Testis (tissue), 3 donors: ENCODE results near the gene MEF2B. TPM values are rescaled to one million over a fixed set of nuclear protein-coding genes. Genes with fewer than 3 reads are reported as not detected.

Source experiments
- DNase-seq: peaks from one replicate; pipeline ENCODE4 v3.0.0-alpha.2; 2019
- H3K27ac ChIP-seq, 2 donors: fragments of 200-600 bp; sonication (generic); one replicate each; pipeline ENCODE4 v1.5.1; 2019
- H3K27me3 ChIP-seq: fragments of 200-600 bp; sonication (generic); one replicate; pipeline ENCODE4 v1.5.1; 2019
- H3K36me3 ChIP-seq: fragments of 200-600 bp; sonication (generic); one replicate; pipeline ENCODE4 v1.5.1; 2017; ENCODE audit warnings: low read depth; ENCODE audit errors: missing control alignments
- H3K4me1 ChIP-seq: fragments of 200-600 bp; sonication (generic); one replicate; pipeline ENCODE4 v1.5.1; 2019
- H3K4me3 ChIP-seq, 2 donors: fragments of 200-600 bp; sonication (generic); one replicate each; pipeline ENCODE4 v1.5.1; 2017 to 2019
- H3K9me3 ChIP-seq: fragments of 200-600 bp; sonication (generic); one replicate; pipeline ENCODE4 v1.5.1; 2017
- POLR2A ChIP-seq: fragments of 450-650 bp; IDR thresholded peaks from one replicate; pipeline ENCODE4 v1.6.1; 2017; ENCODE audit warnings: antibody characterized with exemption, mild to moderate bottlenecking, moderate library complexity
- WGBS, 2 donors: methylation state at CpG; one replicate each; pipeline ENCODE4 v1.1.5; 2018; 5-methylcytosine and 5-hydroxymethylcytosine counted together
- intact Hi-C: fragments of 100-400 bp; cut with DNase I; formaldehyde crosslinking; loops from one replicate; pipeline ENCODE4 v1.15.1; 2023; ENCODE audit warnings: low total_unique reads
- polyA plus RNA-seq: library from polyadenylated mRNA; stranded (reverse); fragments of 350-450 nt; fragmentation: Illumina TruSeq; extraction: RNeasy Lipid Tissue Mini Kit (QIAGEN cat#74804); gene quantifications from one replicate; pipeline ENCODE4 v1.2.3, GENCODE V29; 2014; ENCODE audit warnings: low read depth, low replicate concordance; ENCODE audit not compliant: insufficient read depth
- total RNA-seq, 2 donors: library from RNA; depleted of rRNA; stranded (reverse); fragments of >200 nt; gene quantifications; one replicate each; pipeline ENCODE4 v1.2.3, GENCODE V29; 2016
- TF ChIP-seq, protein P1 (sequence below), 3 experiments: fragments of 450-650 bp in 2 of 3; fragments of 200-600 bp in 1 of 3; sonication (generic) in 1 of 3; IDR thresholded peaks; one replicate each; pipeline ENCODE4 v1.5.1; 2016 to 2019; ENCODE audit warnings: antibody characterized with exemption in 3 of 3, mild to moderate bottlenecking in 2 of 3, moderate library complexity in 1 of 3

The MEF2B gene
- total and polyA plus RNA-seq, 3 donors from 2014 or later, result 3.0 to 5.7 (median 3.1) TPM

GRCh38 chr19:19191768-19192077 is 21.7 kb upstream of the MEF2B start:
- peaks cover 17% of the 10 kb centered on the region for H3K4me1 ChIP-seq
- no peaks in the 10 kb centered on the region for H3K9me3 ChIP-seq
- H3K27ac ChIP-seq, result peak overlapping the region; percentile 98 to 99
- no peaks in the 10 kb centered on the region for H3K27me3 ChIP-seq
- DNase-seq, result no peak
- 0 to 1% methylated on average over 13 to 17 of the region's 17 CpGs for WGBS, 2 donors
- H3K36me3 ChIP-seq, result no peaks in the 10 kb centered on the region
- TF ChIP-seq, protein P1, sequence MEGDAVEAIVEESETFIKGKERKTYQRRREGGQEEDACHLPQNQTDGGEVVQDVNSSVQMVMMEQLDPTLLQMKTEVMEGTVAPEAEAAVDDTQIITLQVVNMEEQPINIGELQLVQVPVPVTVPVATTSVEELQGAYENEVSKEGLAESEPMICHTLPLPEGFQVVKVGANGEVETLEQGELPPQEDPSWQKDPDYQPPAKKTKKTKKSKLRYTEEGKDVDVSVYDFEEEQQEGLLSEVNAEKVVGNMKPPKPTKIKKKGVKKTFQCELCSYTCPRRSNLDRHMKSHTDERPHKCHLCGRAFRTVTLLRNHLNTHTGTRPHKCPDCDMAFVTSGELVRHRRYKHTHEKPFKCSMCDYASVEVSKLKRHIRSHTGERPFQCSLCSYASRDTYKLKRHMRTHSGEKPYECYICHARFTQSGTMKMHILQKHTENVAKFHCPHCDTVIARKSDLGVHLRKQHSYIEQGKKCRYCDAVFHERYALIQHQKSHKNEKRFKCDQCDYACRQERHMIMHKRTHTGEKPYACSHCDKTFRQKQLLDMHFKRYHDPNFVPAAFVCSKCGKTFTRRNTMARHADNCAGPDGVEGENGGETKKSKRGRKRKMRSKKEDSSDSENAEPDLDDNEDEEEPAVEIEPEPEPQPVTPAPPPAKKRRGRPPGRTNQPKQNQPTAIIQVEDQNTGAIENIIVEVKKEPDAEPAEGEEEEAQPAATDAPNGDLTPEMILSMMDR (IDR thresholded peaks at IDR 0.05), result no peak
- TF ChIP-seq POLR2A, result no peak
- intact Hi-C loops, result no loop called here
- peak overlapping the region; percentile 66 to 86 for H3K4me3 ChIP-seq

DNA sequence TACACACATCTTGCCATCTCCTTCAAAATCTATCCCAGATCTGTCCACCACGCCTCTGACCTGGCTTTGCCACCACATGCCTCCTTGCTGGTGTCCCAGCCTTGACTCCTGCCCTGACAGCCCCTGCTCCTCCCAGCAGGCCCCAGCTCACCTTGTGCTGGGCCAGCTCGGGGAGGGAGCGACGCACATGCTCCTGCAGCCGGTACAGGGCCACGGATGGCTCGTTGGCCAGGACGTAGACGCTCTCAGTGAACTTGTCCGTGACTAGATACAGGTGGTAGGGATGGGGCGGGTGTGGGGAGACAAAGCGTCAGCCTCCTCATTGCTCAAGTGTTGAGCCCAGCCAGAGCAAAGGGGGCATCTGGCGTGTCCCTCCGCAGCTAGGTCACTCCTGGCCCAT is 16.7 kb upstream of the MEF2B start:
- Histone ChIP-seq H3K9me3 (no peaks in the 10 kb centered on the region), H3K4me3 (no peak overlapping the region), H3K27ac (no peak overlapping the region), H3K36me3 (no peaks in the 10 kb centered on the region), H3K27me3 (no peaks in the 10 kb centered on the region), H3K4me1 (peaks cover 8% of the 10 kb centered on the region)
- intact Hi-C loops, result no loop called here
- DNase-seq, result no peak
- TF ChIP-seq POLR2A, result no peak
- TF ChIP-seq, protein P1 (IDR thresholded peaks at IDR 0.05), result no peak
- 90 to 92% methylated on average over 13 to 14 of the region's 14 CpGs for WGBS, 2 donors

GRCh38 chr19:19185853-19186740 is 16.0 kb upstream of the MEF2B start:
- Histone ChIP-seq H3K4me1 (peaks cover 5% of the 10 kb centered on the region), H3K27ac (no peak overlapping the region), H3K9me3 (no peaks in the 10 kb centered on the region), H3K27me3 (no peaks in the 10 kb centered on the region), H3K36me3 (no peaks in the 10 kb centered on the region), H3K4me3 (no peak overlapping the region)
- TF ChIP-seq POLR2A, result no peak
- TF ChIP-seq, protein P1 (IDR thresholded peaks at IDR 0.05), result peak in 2 of 3 experiments; percentile 13 to 34
- DNase-seq, result peak; percentile 23
- 73 to 92% methylated on average over 2 to 9 of the region's 9 CpGs for WGBS, 2 donors
- intact Hi-C loops, result no loop called here

- no peaks in the 10 kb centered on the region for H3K36me3 ChIP-seq
- intact Hi-C loops, result no loop called here
- 79 to 85% methylated on average over 9 of the region's 9 CpGs for WGBS, 2 donors
- no peak for TF ChIP-seq POLR2A
- TF ChIP-seq, protein P1 (IDR thresholded peaks at IDR 0.05), result no peak
- no peak overlapping the region for H3K4me3 ChIP-seq
- DNase-seq, result no peak
- no peaks in the 10 kb centered on the region for H3K27me3 ChIP-seq
- no peaks in the 10 kb centered on the region for H3K9me3 ChIP-seq
- no peaks in the 10 kb centered on the region for H3K4me1 ChIP-seq
- H3K27ac ChIP-seq, result no peak overlapping the region
Observed at GRCh38 chr19:19181488-19181998, 11.5 kb upstream of the MEF2B start.
